BE2C (cell line): ENCODE results near the gene EXOC4.

Experiments
- DNase-seq: peaks from one replicate; pipeline ENCODE4 v3.0.0-alpha.2; 2020
- H3K27me3 ChIP-seq: fragments of 250-450 bp; sonication (Bioruptor Pico); 2 replicates; pipeline ENCODE4 v1.5.1; 2020; ENCODE audit warnings: mild to moderate bottlenecking
- H3K36me3 ChIP-seq: fragments of 250-450 bp; sonication (Bioruptor Pico); 2 replicates; pipeline ENCODE4 v1.5.1; 2020; ENCODE audit warnings: mild to moderate bottlenecking
- H3K4me1 ChIP-seq: fragments of 250-450 bp; sonication (Bioruptor Pico); 2 replicates; pipeline ENCODE4 v1.5.1; 2020
- H3K4me3 ChIP-seq: 2 replicates; pipeline ENCODE4 v1.5.1; 2011; ENCODE audit warnings: low read depth, low read length
- H3K9me3 ChIP-seq: fragments of 250-450 bp; sonication (Bioruptor Pico); 2 replicates; pipeline ENCODE4 v1.5.1; 2020
- CTCF ChIP-seq: IDR thresholded peaks from 2 replicates; pipeline ENCODE4 v1.5.1; 2012; ENCODE audit warnings: mild to moderate bottlenecking, low read depth, low read length

EXOC4 gene

GRCh38 chr7:133293384-133294160 lies 40.7 kb downstream of the EXOC4 start:
- H3K36me3 ChIP-seq = peaks cover 14% of the 10 kb centered on the region; the same call in 1 of the 2 replicates

DNA sequence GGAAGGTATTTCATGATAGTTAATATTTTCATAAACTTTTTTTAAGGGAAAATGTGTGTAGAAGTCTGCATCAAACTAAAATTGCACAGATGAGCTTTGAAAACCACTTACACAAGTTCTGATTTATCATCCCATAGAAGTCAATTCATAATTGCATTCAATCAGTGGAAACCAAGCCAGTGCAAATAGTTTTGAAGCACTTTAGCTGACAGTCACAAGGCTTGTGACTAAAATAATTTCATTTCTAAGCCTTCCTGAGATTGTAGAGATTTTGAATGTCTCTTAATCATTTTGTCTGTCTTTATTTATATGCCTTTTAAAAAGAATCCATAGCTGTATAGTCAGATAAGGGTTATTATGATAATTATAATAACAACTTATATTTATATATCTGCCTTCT lies 41.4 kb downstream of the EXOC4 start:
- H3K4me1 ChIP-seq = peaks cover 39% of the 10 kb centered on the region
- H3K4me3 ChIP-seq = peak overlapping the region; percentile 15; the same call in 1 of the 2 replicates
- TF ChIP-seq CTCF = no peak
- DNase-seq = no peak
- peaks cover 12% of the 10 kb centered on the region; the same call in 1 of the 2 replicates for H3K36me3 ChIP-seq
- H3K27me3 ChIP-seq = no peaks in the 10 kb centered on the region
- no peaks in the 10 kb centered on the region for H3K9me3 ChIP-seq

More at GRCh38 chr7:133293384-133294160, 40.7 kb downstream of the EXOC4 start:
- Histone ChIP-seq H3K4me3 (peak overlapping the region; percentile 15; the same call in 1 of the 2 replicates), H3K9me3 (no peaks in the 10 kb centered on the region), H3K27me3 (no peaks in the 10 kb centered on the region), H3K4me1 (peaks cover 34% of the 10 kb centered on the region)
- no peak for TF ChIP-seq CTCF
- DNase-seq = peak; percentile 25

GRCh38 chr7:133295484-133295883 lies 42.6 kb downstream of the EXOC4 start:
- H3K27me3 ChIP-seq = no peaks in the 10 kb centered on the region
- DNase-seq = no peak
- H3K9me3 ChIP-seq = no peaks in the 10 kb centered on the region
- no peak for TF ChIP-seq CTCF
- no peak overlapping the region for H3K4me3 ChIP-seq
- peaks cover 3% of the 10 kb centered on the region; the same call in 1 of the 2 replicates for H3K36me3 ChIP-seq
- H3K4me1 ChIP-seq = peaks cover 47% of the 10 kb centered on the region

DNA sequence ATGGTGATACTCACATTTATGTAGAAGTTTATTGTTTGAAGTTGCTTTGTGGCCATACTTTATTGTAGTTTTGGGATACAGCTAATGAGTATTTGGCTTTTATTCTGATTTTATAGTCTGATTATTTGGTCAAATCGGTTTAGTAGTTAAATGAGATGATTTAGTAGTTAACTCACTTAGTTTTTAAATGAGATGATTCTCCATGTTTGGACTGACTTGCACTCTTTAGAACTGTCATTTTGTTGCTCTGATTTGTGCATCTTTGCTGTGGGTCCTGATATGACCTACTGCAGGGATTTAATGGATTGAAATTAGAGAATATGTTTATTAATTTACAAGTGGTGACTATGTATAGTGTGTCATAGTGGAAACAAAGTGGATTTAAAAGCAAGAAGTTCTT lies 44.2 kb downstream of the EXOC4 start:
- H3K9me3 ChIP-seq = no peaks in the 10 kb centered on the region
- TF ChIP-seq CTCF = no peak
- peaks cover 63% of the 10 kb centered on the region for H3K4me1 ChIP-seq
- no peak for DNase-seq
- H3K4me3 ChIP-seq = no peak overlapping the region
- no peaks in the 10 kb centered on the region for H3K36me3 ChIP-seq
- no peaks in the 10 kb centered on the region for H3K27me3 ChIP-seq

DNA sequence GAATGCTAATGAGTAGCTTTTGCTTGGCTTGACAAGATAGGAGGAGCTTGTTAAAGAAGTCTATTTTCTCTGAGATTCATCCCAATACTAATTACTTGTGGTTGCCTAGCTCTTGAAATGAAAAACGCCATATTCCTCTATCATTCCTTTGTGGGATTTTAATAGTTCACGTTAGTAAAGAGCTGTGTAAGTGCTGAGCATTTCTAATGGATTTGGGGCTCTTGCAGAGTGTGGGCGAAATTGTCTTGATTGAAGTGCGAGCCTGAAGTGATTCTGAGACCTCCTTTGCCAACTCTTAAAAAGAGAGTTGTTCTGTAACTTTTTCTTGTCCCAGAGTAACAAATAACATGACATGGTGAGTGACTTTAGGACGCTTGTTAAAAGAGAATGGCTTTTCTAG lies 45.2 kb downstream of the EXOC4 start:
- no peak overlapping the region for H3K4me3 ChIP-seq
- H3K36me3 ChIP-seq = no peaks in the 10 kb centered on the region
- H3K4me1 ChIP-seq = peaks cover 61% of the 10 kb centered on the region
- no peaks in the 10 kb centered on the region for H3K27me3 ChIP-seq
- TF ChIP-seq CTCF = no peak
- no peaks in the 10 kb centered on the region for H3K9me3 ChIP-seq
- no peak for DNase-seq

DNA sequence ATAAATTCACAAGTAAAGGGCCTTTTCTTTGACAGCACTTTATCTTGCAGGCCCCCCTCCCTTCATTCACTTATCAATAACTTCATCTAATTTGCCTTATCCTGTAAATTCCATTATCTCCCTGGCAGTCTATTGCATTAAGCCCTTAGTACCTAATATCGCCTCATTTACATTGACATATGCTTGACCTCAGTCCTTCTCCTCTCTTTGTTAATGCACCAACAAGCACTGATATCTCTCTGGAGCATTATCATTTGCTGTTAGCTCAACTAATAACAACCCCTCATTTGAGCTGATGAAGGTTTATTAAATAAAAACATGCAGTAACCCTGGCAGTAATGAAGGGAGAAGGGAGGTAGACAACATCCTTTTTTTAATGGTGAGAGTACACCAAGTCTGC lies 46.8 kb downstream of the EXOC4 start:
- H3K4me1 ChIP-seq = peaks cover 62% of the 10 kb centered on the region
- H3K4me3 ChIP-seq = no peak overlapping the region
- no peak for TF ChIP-seq CTCF
- no peaks in the 10 kb centered on the region for H3K9me3 ChIP-seq
- no peaks in the 10 kb centered on the region for H3K27me3 ChIP-seq
- no peaks in the 10 kb centered on the region for H3K36me3 ChIP-seq
- no peak for DNase-seq
